Peyer's patch (tissue), 4 donors: ENCODE measurements around the gene USPL1. TPM values are rescaled to one million over a fixed set of nuclear protein-coding genes. Genes with fewer than 3 reads are reported as not detected.

Experiments used
- DNase-seq, 3 donors: peaks; one replicate each; pipeline ENCODE4 v3.0.0-alpha.2; 2017 to 2019
- H3K27ac ChIP-seq, 4 donors: fragments of 200-600 bp; sonication (generic); one replicate each; pipeline ENCODE4 v1.5.1; 2016 to 2019
- H3K27me3 ChIP-seq, 2 donors: fragments of 200-600 bp; sonication (generic); one replicate each; pipeline ENCODE4 v1.5.1; 2019
- H3K36me3 ChIP-seq, 3 donors: fragments of 200-600 bp; sonication (generic); one replicate each; pipeline ENCODE4 v1.5.1; 2016 to 2019
- H3K4me1 ChIP-seq, 4 donors: fragments of 200-600 bp; sonication (generic); one replicate each; pipeline ENCODE4 v1.5.1; 2016 to 2019
- H3K4me3 ChIP-seq, 4 donors: fragments of 200-600 bp; sonication (generic); 1 replicate in 3 of 4; 2 replicates in 1 of 4; pipeline ENCODE4 v1.5.1; 2016 to 2019; ENCODE audit warnings: mild to moderate bottlenecking in 1 of 4
- H3K9me3 ChIP-seq, 4 donors: fragments of 200-600 bp; sonication (generic); one replicate each; pipeline ENCODE4 v1.5.1; 2016 to 2019; ENCODE audit warnings: mild to moderate bottlenecking in 1 of 4
- CTCF ChIP-seq, 6 experiments: fragments of 450-650 bp in 4 of 6; fragments of 200-600 bp in 2 of 6; sonication (generic) in 1 of 6; IDR thresholded peaks; one replicate each; pipeline ENCODE4 v1.5.1; 2017 to 2019; ENCODE audit warnings: antibody characterized with exemption in 6 of 6, mild to moderate bottlenecking in 3 of 6, moderate library complexity in 1 of 6
- POLR2A ChIP-seq, 2 donors: fragments of 450-650 bp; IDR thresholded peaks; one replicate each; pipeline ENCODE4 v1.5.1; 2017; ENCODE audit warnings: antibody characterized with exemption in 2 of 2, mild to moderate bottlenecking in 2 of 2, moderate library complexity in 2 of 2
- total RNA-seq, 4 donors: library from RNA; depleted of rRNA; stranded (reverse); fragments of >200 nt; gene quantifications; one replicate each; pipeline ENCODE4 v1.1.0, GENCODE V29; 2016

Gene USPL1
- total RNA-seq, 4 donors from 2014 or later, result 18.1 to 42.9 (median 21.7) TPM

GRCh38 chr13:30697177-30697953 is 79.6 kb downstream of the USPL1 start:
- Histone ChIP-seq H3K27ac (no peak overlapping the region), H3K36me3 (no peaks in the 10 kb centered on the region), H3K9me3 (no peaks in the 10 kb centered on the region), H3K4me3 (no peak overlapping the region), H3K27me3 (no peaks in the 10 kb centered on the region), H3K4me1 (peaks cover 0 to 19% (median 0%) of the 10 kb centered on the region in 4 donors)
- TF ChIP-seq CTCF (IDR thresholded peaks at IDR 0.05) (no peak), POLR2A (IDR thresholded peaks at IDR 0.05) (no peak)
- no peak for DNase-seq

- no peak overlapping the region for H3K4me3 ChIP-seq
- DNase-seq, result no peak
- TF ChIP-seq POLR2A (IDR thresholded peaks at IDR 0.05) (no peak), CTCF (IDR thresholded peaks at IDR 0.05) (no peak)
Measured at GRCh38 chr13:30697996-30698401, 80.3 kb downstream of the USPL1 start.

GRCh38 chr13:30698488-30699005 is 80.8 kb downstream of the USPL1 start:
- H3K9me3 ChIP-seq, result no peaks in the 10 kb centered on the region
- H3K27ac ChIP-seq, result no peak overlapping the region
- DNase-seq, result no peak
- no peaks in the 10 kb centered on the region for H3K27me3 ChIP-seq
- no peaks in the 10 kb centered on the region for H3K36me3 ChIP-seq
- TF ChIP-seq CTCF (IDR thresholded peaks at IDR 0.05), result no peak
- TF ChIP-seq POLR2A (IDR thresholded peaks at IDR 0.05), result no peak
- no peak overlapping the region for H3K4me3 ChIP-seq
- peaks cover 0 to 19% (median 0%) of the 10 kb centered on the region in 4 donors for H3K4me1 ChIP-seq

More at GRCh38 chr13:30697996-30698401, 80.3 kb downstream of the USPL1 start:
- Histone ChIP-seq H3K27ac (no peak overlapping the region), H3K9me3 (no peaks in the 10 kb centered on the region), H3K27me3 (no peaks in the 10 kb centered on the region), H3K36me3 (no peaks in the 10 kb centered on the region), H3K4me1 (peaks cover 0 to 19% (median 0%) of the 10 kb centered on the region in 4 donors)

- TF ChIP-seq POLR2A (IDR thresholded peaks at IDR 0.05) (no peak), CTCF (IDR thresholded peaks at IDR 0.05) (no peak)
- Histone ChIP-seq H3K4me3 (no peak overlapping the region), H3K36me3 (no peaks in the 10 kb centered on the region), H3K4me1 (peaks cover 0 to 19% (median 0%) of the 10 kb centered on the region in 4 donors), H3K9me3 (no peaks in the 10 kb centered on the region), H3K27me3 (no peaks in the 10 kb centered on the region), H3K27ac (no peak overlapping the region)
- no peak for DNase-seq
Measured at GRCh38 chr13:30700364-30700763, 82.6 kb downstream of the USPL1 start.

- no peaks in the 10 kb centered on the region for H3K36me3 ChIP-seq
- H3K27me3 ChIP-seq, result no peaks in the 10 kb centered on the region
- H3K4me1 ChIP-seq, result peaks cover 0 to 15% (median 0%) of the 10 kb centered on the region in 4 donors
- H3K4me3 ChIP-seq, result no peak overlapping the region
- TF ChIP-seq CTCF (IDR thresholded peaks at IDR 0.05), result no peak
- TF ChIP-seq POLR2A (IDR thresholded peaks at IDR 0.05), result no peak
- H3K27ac ChIP-seq, result no peak overlapping the region
- H3K9me3 ChIP-seq, result no peaks in the 10 kb centered on the region
- no peak for DNase-seq
Measured at GRCh38 chr13:30702006-30702405, 84.3 kb downstream of the USPL1 start.
